Activated T-helper 1 cell treated with anti-CD3 and anti-CD28 coated beads, Interleukin-2, amount 50 U/mL, for 16 hours (primary cell): ENCODE data around the gene FLNC.

Experiments
- DNase-seq, 2 donors: peaks; one replicate each; pipeline ENCODE4 v3.0.0-alpha.2; 2020; ENCODE audit warnings: low read depth in 1 of 2, low spot score in 1 of 2

Gene FLNC

DNA sequence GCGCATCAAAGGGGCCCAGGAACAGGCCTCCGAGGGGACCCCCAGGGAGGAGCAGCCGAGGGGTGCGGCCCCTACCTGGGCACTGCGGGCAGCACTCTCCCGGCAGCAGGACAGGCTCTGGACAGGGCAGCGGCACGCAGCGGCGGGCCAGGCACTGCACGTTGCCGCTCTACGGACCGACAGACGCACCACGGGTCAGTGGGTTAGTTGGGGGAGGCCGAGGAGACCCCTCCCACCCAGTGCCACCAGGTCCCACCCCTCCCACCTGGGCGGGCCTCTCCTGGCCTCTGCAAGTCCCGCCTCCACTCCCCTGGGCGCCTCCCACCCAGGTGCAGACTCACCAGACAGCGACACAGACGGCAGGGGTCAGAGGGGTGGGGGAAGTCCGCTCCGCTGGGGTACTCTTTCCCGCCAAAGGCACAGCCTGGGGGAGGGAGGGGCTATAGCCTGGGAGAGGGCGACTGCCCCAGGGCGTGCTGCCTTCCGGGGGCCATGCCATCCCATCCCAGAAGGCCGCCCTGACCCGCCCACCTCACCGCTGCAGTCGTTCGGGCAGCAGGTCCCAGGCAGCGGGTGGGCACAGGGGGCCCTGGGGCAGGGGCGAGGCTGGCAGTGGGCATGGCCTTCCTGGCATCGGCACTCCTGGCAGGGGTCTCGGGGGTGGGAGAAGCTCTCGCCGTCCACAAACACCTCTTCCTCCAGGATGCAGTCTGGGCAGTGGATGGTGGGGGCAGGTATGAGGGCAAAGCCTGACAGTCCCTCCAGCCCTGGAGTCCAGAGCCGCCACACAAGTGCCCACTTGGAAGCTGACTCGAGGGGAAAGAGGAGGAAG lies 61.1 kb downstream of the FLNC start:
- no peak for DNase-seq

DNA sequence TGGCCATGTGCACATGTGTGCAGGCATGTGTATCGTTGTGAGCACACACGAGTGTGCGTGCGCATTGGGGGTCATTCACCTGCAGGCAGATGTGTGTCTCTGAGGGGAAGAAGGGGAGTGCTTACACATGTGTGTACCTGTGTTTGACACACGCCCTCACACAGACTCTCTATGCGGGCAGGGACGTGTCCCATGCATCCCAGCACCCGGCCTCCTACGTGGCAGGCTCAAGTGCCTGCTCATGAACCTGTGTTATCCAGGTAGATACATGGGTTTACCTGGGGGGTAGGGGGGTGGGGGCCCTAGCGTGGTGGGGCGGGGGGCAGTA lies 61.7 kb downstream of the FLNC start:
- no peak for DNase-seq

DNA sequence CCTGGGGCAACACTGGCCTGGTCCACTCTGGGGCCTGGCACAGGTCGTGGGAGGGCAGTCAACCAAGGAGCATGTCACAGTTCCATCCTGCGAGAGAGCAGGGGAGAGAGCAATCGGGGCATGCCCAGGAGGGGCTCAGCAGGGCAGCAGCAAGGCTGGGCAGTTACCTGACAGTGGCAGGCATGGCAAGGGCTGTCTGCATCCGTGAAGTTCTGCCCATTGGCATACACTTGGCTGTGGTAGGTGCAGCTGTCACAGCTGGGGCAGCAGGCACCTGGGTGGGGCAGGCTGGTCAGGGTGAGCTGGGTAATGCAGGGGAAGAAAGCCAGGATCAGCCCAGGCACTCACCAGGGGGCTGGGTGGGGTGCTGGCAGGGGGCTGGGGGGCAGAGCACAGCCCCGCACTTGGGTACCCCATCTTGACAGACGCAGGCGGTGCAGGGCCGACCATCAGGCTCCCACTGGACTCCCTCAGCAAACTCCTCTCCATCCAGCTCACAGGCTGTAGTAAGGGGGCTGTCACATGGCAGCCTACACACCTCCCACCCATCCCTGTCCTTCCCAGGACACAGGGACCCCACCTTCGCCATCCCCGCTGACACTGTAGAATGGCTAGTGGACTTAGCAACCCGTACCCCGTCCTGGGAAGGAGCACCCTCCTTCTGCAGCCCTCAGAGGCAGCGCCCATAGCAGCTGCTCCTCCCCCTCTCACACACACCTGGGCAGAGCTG lies 62.5 kb downstream of the FLNC start:
- DNase-seq = no peak

DNA sequence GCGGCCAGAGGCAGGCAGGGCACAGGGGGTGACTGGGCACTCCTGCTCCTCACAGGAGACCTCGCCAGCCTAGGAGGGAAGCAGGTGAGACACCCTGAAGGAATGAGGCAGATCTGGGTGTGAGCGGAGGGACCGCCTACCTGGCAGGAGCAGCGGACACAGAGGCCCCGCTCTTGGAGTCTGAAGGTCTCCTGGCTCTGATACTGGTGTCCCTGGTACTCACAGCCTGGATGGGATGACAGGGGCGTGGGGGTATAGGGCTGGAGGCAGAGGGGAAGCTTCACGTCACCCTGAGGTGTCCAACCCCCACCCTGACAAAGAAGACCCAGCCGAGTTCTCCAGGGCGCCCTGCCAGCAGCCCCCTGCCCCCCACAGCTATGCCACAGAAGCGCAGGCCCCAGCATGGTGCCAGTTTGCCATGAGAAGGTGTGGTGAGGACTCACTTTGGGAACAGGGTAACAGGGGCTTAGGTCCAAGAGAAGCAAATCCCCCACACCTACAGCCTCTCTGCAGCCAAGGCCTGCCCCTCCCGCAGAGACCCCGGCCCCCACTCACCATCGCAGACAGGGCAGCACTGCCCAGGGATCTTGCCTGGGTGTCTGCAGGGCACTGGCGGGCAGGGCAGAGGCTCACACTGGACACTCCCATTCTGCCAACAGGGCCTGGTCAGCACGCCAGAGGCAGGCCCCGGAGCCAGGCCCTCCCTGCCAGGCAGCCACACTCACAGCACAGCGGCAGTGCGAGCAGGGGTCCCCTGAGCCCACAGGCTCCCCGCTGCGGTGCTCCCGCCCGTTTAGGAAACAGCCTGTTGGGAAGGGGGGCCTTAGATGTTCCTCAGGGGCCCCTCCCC lies 63.3 kb downstream of the FLNC start:
- DNase-seq = no peak

DNA sequence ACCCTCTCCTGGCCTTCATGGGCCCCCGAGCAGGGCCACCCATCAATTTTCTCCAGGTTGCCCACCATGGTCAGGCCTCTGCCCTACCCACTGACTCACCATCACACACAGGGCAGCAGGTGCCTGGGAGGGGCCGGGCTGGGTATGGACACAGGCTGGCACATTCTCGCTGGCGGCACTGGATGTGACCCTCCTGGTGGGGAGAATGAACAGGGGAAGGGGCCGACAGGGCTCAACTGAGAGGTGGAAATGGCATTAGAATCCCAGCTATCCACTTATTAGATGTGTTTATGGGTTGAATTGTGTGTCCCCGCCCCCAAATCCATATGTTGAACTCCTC lies 63.9 kb downstream of the FLNC start:
- DNase-seq = no peak

DNA sequence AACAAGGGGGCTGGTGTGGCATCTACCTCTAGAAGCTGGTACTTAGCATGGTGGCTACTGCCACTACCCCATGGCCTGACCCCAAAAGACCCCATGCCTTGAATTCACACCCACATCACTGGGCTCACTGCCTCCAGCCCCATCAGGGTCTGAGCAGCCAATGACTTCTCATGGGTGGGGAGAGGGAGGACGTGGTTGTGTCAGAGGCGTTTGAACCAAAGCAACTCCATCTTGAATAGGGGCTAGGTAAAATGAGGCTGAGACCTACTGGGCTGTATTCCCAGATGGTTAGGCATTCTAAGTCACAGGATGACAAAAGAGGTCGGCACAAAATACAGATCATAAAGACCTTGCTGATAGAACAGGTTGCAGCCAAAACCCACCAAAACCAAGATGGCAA lies 65.1 kb downstream of the FLNC start:
- no peak for DNase-seq

DNA sequence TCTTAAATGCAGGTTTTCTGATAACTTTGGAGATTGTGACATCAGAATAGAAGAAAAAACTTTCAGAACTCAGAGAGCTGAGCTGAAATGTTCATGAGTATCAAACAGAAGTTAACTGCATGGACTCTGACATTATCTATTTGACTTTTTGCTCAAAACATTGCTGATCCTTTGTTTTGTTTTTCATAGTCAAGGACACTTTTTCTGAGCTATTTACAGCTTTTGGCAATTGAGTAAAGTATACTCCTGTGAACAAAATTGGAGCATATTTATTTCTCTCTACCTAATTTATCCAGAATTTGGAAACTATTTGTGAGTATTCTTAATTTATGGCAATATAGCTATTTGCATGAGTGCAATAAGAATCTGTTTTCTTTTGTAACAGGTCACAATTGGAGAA lies 69.2 kb downstream of the FLNC start:
- DNase-seq = no peak

DNA sequence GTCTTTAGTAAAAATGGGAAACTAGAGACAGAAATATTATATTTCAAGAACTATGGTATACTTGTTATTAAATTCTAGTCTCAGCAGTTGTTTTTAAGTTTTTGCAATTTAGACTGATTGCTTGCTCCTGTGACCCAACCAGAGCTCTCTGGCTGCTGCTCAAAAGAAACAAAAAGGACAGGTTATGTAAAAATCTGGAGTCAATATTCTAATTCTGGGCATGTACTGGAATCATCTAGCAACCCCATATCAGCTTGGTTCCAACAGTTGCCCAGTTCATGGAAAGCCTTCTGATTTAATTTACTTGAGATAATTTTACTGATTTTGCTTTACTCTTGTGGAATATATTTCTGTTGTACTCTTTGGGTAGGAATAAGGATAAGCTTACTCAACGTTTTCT lies 70.0 kb downstream of the FLNC start:
- DNase-seq = no peak

DNA sequence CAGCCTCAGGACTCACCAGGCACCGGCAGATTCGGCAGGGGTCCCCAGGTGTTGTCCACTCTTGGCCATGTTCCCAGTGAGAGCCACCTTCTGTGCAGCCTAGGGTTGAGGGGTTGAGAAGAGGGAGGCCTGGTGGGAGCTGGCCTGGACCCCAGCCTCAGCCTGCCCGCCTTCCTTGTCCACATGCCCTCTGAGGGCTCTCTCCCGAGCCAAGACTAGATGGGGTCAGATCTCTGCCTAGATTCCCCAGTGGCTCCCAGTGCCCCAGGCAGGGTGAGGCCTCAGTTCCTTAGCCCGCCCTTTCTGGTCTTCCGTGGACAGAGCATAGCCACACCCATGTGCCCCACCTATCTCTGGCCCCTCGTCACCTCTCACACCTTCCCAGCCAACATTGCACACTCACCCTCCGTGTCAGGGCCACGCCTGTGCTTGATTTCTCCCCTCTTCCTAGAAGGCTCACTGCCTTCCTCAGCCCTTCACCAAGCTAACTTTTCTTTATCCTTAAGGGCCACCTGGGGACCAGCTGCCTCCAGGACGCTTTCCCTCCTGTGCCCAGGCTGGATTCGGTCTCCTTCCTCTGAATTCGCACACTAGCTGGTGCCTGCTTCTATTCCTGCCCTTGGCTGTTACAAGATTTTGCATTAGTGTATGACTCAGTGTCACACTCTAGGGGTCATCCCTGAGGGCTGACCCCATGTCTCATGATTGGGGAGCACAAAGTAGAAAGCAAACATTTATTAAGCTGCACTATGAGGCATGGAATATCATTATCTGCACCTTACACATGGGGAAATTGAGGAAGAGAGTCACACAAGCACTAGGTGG lies 72.8 kb downstream of the FLNC start:
- DNase-seq = no peak

DNA sequence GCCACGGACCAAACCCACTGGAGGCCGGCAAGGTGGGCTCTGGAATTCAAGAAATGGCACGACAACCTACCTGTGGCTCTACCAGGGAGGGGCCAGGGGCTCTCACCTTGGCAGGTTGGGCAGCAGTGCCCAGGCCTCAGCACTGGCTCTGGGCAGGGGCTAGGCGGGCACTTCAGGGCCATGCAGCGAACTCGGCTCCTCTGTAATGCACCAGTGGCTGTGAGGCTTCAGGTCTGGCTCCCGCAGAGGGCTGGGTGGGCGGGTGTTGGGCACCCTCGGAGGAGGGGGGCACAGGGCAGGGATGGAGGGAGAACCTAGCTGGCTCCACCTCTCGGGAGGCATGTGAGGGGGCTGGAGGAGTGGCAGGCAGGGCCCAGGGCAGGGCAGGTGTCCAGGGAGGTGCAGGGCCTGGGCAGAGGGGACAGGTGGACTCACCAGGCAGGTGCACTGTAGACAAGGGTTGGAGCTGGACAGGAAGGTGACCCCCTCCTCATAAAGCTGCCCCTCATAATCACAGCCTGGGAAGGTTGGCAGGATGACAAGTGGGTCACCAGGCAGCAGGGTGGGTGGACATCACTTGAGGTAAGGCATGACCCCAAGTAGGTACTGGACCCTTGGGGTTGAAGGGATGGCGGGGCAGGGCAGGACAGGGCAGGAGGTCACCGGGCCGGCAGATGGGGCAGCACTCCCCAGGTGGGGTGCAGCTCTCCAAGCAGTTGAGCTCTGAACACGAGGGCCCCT lies 73.6 kb downstream of the FLNC start:
- DNase-seq = no peak

DNA sequence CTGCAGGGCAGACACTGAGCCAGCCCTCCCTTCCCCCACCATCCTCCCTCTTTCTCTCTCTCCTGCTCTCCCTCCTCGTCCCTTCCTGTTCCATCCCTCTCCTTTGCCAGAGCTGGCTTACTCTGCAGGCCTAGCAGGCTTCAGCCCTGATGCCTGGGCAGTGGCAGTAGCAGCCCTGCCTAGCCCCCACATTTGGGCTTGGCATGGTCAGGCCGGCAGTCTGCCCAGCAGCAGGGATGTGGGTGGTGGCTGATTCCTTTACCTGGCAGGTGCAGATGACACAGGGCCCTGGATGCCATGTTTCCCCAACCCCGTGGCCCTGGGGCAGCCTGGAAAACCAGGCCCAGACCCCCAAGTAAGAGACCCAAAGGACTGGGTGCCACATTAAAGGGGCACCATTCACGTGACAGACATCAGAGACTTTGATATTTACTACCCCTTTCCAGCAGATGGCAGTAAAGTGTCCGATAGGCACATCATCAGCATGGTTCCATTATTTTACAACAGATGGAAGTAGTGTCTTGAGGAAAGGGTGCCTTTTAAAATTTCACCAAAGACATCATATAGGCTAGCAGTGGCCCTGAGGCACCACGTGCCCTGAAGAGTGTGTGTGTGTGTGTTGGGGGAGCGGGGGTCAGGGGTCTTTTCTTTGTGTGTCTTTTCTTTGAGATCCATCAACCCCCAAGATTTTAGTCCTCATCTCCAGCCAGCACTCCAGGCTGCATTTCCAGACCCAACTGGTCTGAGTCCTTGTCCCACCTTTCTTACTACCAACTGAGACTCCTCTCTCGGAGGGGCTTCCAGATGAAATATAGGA lies 74.4 kb downstream of the FLNC start:
- DNase-seq = no peak

DNA sequence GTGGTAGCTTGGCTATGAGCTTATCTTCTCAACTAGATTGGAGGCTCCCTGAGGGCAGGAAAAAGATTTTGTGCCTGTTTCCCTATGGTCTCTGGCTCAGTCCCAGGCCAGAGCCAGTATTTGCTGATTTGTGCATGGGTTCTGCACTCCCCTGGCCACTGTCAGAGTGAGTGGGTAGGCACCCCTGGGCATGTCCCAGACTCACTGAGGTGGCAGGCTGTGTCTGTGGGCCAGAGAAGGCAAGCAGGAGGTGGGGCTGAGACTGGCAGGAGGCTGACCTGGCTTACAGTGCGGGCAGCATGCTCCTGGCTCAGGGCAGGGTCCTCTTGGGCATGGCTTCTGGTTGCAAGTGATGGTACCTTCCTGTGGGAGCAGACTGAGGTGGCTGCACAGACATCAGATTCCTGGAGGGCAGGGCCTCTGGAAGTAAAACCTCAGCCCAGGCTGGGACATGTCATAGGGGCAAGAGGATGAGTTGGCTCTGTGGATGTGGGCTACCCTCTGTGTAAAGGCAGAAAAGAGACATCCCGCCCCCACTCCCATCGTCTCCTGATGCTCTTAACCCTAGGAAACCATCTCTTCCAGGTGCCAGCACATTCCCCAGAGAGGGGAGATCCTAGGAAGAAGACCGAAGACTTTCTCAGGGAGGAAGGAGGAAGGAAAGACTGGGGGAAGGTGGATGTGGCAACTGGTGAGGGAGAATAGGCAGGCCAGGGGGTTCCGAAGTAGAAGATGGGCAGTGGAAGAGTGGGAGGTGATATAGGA lies 76.0 kb downstream of the FLNC start:
- DNase-seq = no peak

DNA sequence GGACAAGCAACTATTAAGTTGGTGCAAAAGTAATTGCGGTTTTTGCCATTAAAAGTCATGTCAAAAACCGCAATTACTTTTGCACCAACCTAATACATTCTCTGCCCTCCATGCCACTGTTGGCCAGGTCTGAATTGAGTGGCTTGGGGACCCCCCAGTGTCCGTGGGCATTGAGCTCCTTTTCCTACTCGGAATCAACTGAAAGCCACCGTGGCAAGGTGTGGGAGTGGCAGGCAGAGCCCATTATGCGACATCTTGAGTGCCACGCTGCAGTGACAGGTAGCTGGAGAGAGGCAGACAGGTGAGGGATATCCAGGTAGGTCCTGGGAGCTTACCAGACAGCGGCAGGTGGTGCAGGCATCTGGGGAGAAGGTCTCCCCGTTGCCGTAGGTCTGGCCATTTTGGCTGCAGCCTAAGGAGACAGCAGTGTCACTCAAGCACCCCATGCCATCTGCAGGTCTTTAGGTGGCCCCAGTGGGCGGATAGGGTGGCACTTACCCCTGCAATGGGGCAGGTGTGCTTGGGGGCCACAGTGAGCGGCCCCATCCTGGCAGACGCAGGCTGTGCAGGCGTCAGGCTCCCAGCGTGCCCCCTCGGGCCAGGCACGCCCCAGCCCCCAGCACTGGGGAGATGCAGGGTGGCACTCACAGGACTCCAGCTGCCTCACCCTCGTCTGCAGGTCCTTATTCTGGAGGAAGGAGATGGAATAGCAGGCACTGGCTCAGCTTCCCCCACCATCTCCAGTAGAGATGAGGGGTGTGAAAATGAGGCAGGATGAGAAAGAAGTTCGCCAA lies 76.8 kb downstream of the FLNC start:
- DNase-seq = no peak
